OCI-LY7 (cell line): ENCODE results near the gene CDKN2B-AS1. TPM values are rescaled to one million over a fixed set of nuclear protein-coding genes. Genes with fewer than 3 reads are reported as not detected.
A peak's percentile ranks its signal among the peaks of the same experiment; 100 is the strongest.

ENCODE experiments used
- BruUV-seq: library from RNA; stranded (reverse); fragments of 400-500 nt; replicated peaks from 2 replicates; lab custom pipeline; 2021; lab: Mats Ljungman, UMichigan
- CTCF ChIA-PET: fragments of 300-600 bp; sonication (Branson Sonifier 250); formaldehyde crosslinking; loops from one replicate; lab custom pipeline; 2022; ENCODE audit warnings: antibody characterized with exemption; ENCODE audit not compliant: unreplicated experiment; lab: Charles Lee
- POLR2A ChIA-PET: fragments of 300-600 bp; sonication (Branson Sonifier 250); formaldehyde crosslinking; loops from one replicate; lab custom pipeline; 2022; ENCODE audit warnings: antibody characterized with exemption; lab: Charles Lee
- DNase-seq: peaks from one replicate; pipeline ENCODE4 v3.0.0-alpha.2; 2015; ENCODE audit warnings: low spot score
- H2AFZ ChIP-seq: fragments of 200-600 bp; sonication (generic), shearing (Covaris generic); 2 replicates; pipeline ENCODE4 v1.6.1; 2014; ENCODE audit warnings: mild to moderate bottlenecking, antibody characterized with exemption, low read length, moderate library complexity
- H3K27ac ChIP-seq: fragments of 200-600 bp; sonication (generic); 2 replicates; pipeline ENCODE4 v1.5.1; 2014; ENCODE audit warnings: mixed run types, low read depth, mild to moderate bottlenecking, moderate library complexity, low read length, inconsistent platforms; ENCODE audit not compliant: poor library complexity, severe bottlenecking
- H3K36me3 ChIP-seq: fragments of 200-600 bp; sonication (generic); 2 replicates; pipeline ENCODE4 v1.6.1; 2014; ENCODE audit warnings: mild to moderate bottlenecking, antibody characterized with exemption, low read length, moderate library complexity, mixed read lengths; ENCODE audit not compliant: insufficient read depth
- H3K4me1 ChIP-seq: fragments of 200-600 bp; sonication (generic); 2 replicates; pipeline ENCODE4 v1.5.1; 2014; ENCODE audit warnings: mild to moderate bottlenecking, low read length; ENCODE audit not compliant: insufficient read depth, poor library complexity, severe bottlenecking
- H3K4me2 ChIP-seq: fragments of 200-600 bp; sonication (generic); 2 replicates; pipeline ENCODE4 v1.6.1; 2014; ENCODE audit warnings: mild to moderate bottlenecking, low read length
- H3K4me3 ChIP-seq: fragments of 200-600 bp; sonication (generic); 2 replicates; pipeline ENCODE4 v1.5.1; 2014; ENCODE audit warnings: mild to moderate bottlenecking, low read depth, low read length; ENCODE audit not compliant: poor library complexity, severe bottlenecking
- H3K79me2 ChIP-seq: fragments of 200-600 bp; sonication (generic); 2 replicates; pipeline ENCODE4 v1.6.1; 2016; ENCODE audit warnings: low read depth, mild to moderate bottlenecking, low read length, moderate library complexity, mixed read lengths; ENCODE audit not compliant: insufficient read depth
- H3K9me2 ChIP-seq: fragments of 200-600 bp; sonication (generic); 2 replicates; pipeline ENCODE4 v1.6.1; 2016; ENCODE audit warnings: mild to moderate bottlenecking, low read length, mixed read lengths; ENCODE audit not compliant: insufficient read depth
- H3K9me3 ChIP-seq: fragments of 200-600 bp; sonication (generic); 2 replicates; pipeline ENCODE4 v1.6.1; 2014; ENCODE audit warnings: mild to moderate bottlenecking, mixed run types, low read length, mixed read lengths
- H4K20me1 ChIP-seq: fragments of 200-600 bp; sonication (generic); 2 replicates; pipeline ENCODE4 v1.6.1; 2014; ENCODE audit warnings: mild to moderate bottlenecking, antibody characterized with exemption, low read length, moderate library complexity, mixed read lengths; ENCODE audit not compliant: insufficient read depth
- EZH2phosphoT487 ChIP-seq: fragments of 200-600 bp; sonication (generic); IDR thresholded peaks from 2 replicates; pipeline ENCODE4 v1.6.1; 2018; ENCODE audit warnings: low read depth, borderline replicate concordance, mild to moderate bottlenecking, mixed run types, antibody characterized with exemption, low read length, moderate library complexity, mixed read lengths
- intact Hi-C: fragments of 100-400 bp; cut with micrococcal nuclease; formaldehyde crosslinking; loops from one replicate; pipeline ENCODE4 v1.10.0; 2022; ENCODE audit not compliant: unreplicated experiment
- total RNA-seq, 2 experiments: library from RNA; depleted of rRNA in 1 of 2; stranded (reverse); fragments of >200 nt in 1 of 2; shearing (Covaris generic) in 1 of 2; gene quantifications; 2 replicates each; pipeline ENCODE4 v1.2.3, GENCODE V29; 2014 to 2022
- TF ChIP-seq, protein P1 (sequence below): fragments of 200-600 bp; sonication (generic); conservative IDR thresholded peaks from 2 replicates; pipeline ENCODE4 v1.5.1; 2014; ENCODE audit warnings: mild to moderate bottlenecking, antibody characterized with exemption, low read length, moderate library complexity, mixed read lengths

Gene CDKN2B-AS1
- total RNA-seq, 2 experiments from 2014 or later: 20.4 to 24.3 TPM

DNA sequence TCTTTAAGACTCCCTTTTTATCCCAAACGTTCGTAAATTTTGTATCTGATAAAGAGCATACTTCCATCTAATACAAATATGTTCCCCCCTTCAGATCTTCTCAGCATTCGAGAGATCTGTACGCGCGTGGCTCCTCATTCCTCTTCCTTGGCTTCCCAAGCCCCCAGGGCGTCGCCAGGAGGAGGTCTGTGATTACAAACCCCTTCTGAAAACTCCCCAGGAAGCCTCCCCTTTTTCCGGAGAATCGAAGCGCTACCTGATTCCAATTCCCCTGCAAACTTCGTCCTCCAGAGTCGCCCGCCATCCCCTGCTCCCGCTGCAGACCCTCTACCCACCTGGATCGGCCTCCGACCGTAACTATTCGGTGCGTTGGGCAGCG, 20.3 kb upstream of the CDKN2B-AS1 start:
- no peaks in the 10 kb centered on the region; the same call in 1 of the 2 replicates for H4K20me1 ChIP-seq
- intact Hi-C loops: no loop called here
- no peak overlapping the region for H2AFZ ChIP-seq
- CTCF ChIA-PET: no interaction called here
- DNase-seq: no peak
- TF ChIP-seq EZH2phosphoT487: no peak
- TF ChIP-seq, protein P1, sequence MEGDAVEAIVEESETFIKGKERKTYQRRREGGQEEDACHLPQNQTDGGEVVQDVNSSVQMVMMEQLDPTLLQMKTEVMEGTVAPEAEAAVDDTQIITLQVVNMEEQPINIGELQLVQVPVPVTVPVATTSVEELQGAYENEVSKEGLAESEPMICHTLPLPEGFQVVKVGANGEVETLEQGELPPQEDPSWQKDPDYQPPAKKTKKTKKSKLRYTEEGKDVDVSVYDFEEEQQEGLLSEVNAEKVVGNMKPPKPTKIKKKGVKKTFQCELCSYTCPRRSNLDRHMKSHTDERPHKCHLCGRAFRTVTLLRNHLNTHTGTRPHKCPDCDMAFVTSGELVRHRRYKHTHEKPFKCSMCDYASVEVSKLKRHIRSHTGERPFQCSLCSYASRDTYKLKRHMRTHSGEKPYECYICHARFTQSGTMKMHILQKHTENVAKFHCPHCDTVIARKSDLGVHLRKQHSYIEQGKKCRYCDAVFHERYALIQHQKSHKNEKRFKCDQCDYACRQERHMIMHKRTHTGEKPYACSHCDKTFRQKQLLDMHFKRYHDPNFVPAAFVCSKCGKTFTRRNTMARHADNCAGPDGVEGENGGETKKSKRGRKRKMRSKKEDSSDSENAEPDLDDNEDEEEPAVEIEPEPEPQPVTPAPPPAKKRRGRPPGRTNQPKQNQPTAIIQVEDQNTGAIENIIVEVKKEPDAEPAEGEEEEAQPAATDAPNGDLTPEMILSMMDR: no peak
- peaks cover 13% of the 10 kb centered on the region for H3K4me1 ChIP-seq
- no peak overlapping the region for H3K4me3 ChIP-seq
- H3K9me2 ChIP-seq: no peaks in the 10 kb centered on the region
- BruUV-seq: no TSS peak
- H3K79me2 ChIP-seq: peaks cover 65% of the 10 kb centered on the region
- no peaks in the 10 kb centered on the region; the same call in 1 of the 2 replicates for H3K9me3 ChIP-seq
- H3K27ac ChIP-seq: no peak overlapping the region
- H3K4me2 ChIP-seq: peak overlapping the region; percentile 53; the same call in 1 of the 2 replicates
- POLR2A ChIA-PET: interaction anchor here (1.1 to 3.0 kb wide), 2 partner anchors 8 to 19 kb away, joined by 3 to 12 read pairs; partner anchors contain the start of gene CDKN2A
- peaks cover 79% of the 10 kb centered on the region for H3K36me3 ChIP-seq

DNA sequence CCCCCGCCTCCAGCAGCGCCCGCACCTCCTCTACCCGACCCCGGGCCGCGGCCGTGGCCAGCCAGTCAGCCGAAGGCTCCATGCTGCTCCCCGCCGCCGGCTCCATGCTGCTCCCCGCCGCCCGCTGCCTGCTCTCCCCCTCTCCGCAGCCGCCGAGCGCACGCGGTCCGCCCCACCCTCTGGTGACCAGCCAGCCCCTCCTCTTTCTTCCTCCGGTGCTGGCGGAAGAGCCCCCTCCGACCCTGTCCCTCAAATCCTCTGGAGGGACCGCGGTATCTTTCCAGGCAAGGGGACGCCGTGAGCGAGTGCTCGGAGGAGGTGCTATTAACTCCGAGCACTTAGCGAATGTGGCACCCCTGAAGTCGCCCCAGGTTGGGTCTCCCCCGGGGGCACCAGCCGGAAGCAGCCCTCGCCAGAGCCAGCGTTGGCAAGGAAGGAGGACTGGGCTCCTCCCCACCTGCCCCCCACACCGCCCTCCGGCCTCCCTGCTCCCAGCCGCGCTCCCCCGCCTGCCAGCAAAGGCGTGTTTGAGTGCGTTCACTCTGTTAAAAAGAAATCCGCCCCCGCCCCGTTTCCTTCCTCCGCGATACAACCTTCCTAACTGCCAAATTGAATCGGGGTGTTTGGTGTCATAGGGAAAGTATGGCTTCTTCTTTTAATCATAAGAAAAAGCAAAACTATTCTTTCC, 19.7 kb upstream of the CDKN2B-AS1 start:
- intact Hi-C loops: no loop called here
- no peaks in the 10 kb centered on the region for H3K9me2 ChIP-seq
- H2AFZ ChIP-seq: no peak overlapping the region
- H3K4me1 ChIP-seq: peaks cover 13% of the 10 kb centered on the region
- H3K9me3 ChIP-seq: no peaks in the 10 kb centered on the region; the same call in 1 of the 2 replicates
- no peaks in the 10 kb centered on the region; the same call in 1 of the 2 replicates for H4K20me1 ChIP-seq
- H3K36me3 ChIP-seq: peaks cover 79% of the 10 kb centered on the region
- TF ChIP-seq EZH2phosphoT487: no peak
- TF ChIP-seq, protein P1: no peak
- CTCF ChIA-PET: no interaction called here
- no peak overlapping the region for H3K27ac ChIP-seq
- peak overlapping the region; percentile 53; the same call in 1 of the 2 replicates for H3K4me2 ChIP-seq
- POLR2A ChIA-PET: interaction anchor here (0.6 to 3.0 kb wide), 3 partner anchors 8 to 166 kb away, joined by 4 to 12 read pairs (median 4); no protein-coding TSS in a partner anchor
- DNase-seq: no peak
- H3K79me2 ChIP-seq: peaks cover 71% of the 10 kb centered on the region
- H3K4me3 ChIP-seq: no peak overlapping the region
- no TSS peak for BruUV-seq
